ENCODE results near the gene DOCK1.

DOCK1 gene

GRCh38 chr10:127027786-127028185, 122.6 kb downstream of the DOCK1 start:
- H3K4me3 ChIP-seq, result no peak overlapping the region
- no peaks in the 10 kb centered on the region for H3K36me3 ChIP-seq
- no peaks in the 10 kb centered on the region for H4K20me1 ChIP-seq
- no peaks in the 10 kb centered on the region for H3K9me3 ChIP-seq
- no peak overlapping the region for H3K27ac ChIP-seq
- H3K4me1 ChIP-seq, result no peaks in the 10 kb centered on the region
- H3K4me2 ChIP-seq, result no peak overlapping the region
- H3K9ac ChIP-seq, result no peak overlapping the region
- no peaks in the 10 kb centered on the region for H3K27me3 ChIP-seq
- no peak for TF ChIP-seq Cebpa-rat (IDR thresholded peaks at IDR 0.05)

DNA sequence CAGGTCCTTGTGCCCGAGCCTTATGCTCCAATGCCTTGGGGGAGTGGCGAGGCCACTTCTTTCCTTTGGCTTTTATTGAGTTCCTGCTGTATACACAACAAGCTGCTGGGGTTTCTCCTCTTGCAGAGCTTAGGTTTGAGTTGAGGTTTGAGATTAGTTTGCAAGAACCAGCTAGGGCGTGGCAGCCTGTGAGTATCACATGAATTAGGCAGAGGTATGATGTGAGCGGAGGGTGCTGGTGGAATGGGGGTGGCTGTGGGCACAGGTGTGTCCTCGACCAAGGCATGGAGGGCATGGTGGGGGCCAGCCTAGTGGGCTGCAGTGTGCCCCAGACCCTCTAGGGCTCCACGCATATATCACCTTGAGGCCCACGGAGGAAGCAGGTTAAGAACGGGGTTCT, 123.3 kb downstream of the DOCK1 start:
- H3K9ac ChIP-seq, result no peak overlapping the region
- no peak overlapping the region for H3K4me3 ChIP-seq
- no peak overlapping the region for H3K4me2 ChIP-seq
- H3K27ac ChIP-seq, result no peak overlapping the region
- no peaks in the 10 kb centered on the region for H3K4me1 ChIP-seq
- no peaks in the 10 kb centered on the region for H3K27me3 ChIP-seq
- H3K36me3 ChIP-seq, result no peaks in the 10 kb centered on the region
- H4K20me1 ChIP-seq, result no peaks in the 10 kb centered on the region
- TF ChIP-seq Cebpa-rat (IDR thresholded peaks at IDR 0.05), result no peak
- no peaks in the 10 kb centered on the region for H3K9me3 ChIP-seq

DNA sequence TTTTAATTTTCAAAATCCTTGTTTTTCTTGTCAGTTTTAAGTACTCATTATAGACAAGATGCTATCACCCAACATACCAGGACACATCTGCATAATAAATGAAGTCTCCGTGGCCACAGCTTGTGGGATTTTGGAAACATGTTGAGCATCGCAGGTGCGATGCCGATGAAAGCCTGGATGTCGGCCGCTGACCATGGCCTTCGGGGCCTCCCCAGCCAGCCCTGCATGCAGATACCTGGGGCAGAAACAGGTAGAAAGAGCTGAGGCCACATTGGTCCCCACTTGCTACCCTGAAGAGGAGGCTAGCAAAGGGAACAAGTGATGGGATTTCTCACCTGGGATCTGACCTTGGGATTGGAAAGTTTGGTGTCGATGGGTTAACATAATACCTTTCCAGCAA, 123.8 kb downstream of the DOCK1 start:
- no peaks in the 10 kb centered on the region for H3K36me3 ChIP-seq

DNA sequence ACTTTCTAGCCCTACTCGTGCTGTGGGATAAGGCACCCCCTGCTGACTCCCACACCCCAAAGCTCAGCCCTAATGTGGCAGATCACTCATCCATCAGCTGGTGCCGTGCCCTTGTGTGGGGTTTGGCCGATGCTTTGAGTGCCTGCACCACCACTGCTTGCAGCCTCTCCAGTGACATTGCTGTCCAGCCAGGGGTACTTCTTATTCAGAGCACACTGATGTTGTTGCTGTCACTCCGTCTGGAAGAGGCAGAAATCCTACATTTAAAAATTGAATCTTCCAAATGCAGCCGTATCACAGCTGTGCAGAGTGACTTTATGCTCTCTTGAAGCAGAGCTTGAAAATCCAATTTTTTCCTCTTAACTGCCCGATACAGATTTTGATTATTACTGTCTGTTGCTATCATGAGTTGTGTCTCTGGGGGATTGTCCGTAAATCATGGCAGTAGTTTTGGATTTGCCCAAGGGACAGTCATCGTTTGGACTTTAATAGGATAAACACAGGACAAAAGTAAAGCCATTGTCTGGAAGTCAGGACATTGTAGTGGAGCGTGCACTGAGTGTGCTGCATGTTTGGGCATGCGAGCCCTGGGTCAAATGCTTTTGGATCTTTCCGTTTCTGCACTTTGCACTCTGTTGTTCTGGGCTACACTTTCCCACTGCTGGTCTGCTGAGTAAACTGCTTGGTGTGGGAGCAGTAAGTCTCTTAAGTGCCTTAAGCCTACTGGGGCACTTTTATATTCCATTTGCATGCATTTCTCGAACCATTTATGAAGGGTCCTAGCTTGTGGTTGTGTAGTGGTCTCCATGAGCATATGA, 128.2 kb downstream of the DOCK1 start:
- Histone ChIP-seq H3K4me2 (no peak overlapping the region), H3K9ac (no peak overlapping the region), H3K36me3 (no peaks in the 10 kb centered on the region), H3K27me3 (no peaks in the 10 kb centered on the region; the same call in 1 of the 2 replicates), H3K27ac (no peak overlapping the region), H3K9me3 (no peaks in the 10 kb centered on the region), H3K4me3 (no peak overlapping the region), H3K4me1 (no peaks in the 10 kb centered on the region), H4K20me1 (no peaks in the 10 kb centered on the region)
- TF ChIP-seq Cebpa-rat (IDR thresholded peaks at IDR 0.05), result no peak

More for the DNA sequence above, 123.8 kb downstream of the DOCK1 start:
- H3K4me2 ChIP-seq, result no peak overlapping the region
- no peak overlapping the region for H3K27ac ChIP-seq
- no peaks in the 10 kb centered on the region for H4K20me1 ChIP-seq
- H3K4me3 ChIP-seq, result no peak overlapping the region
- H3K27me3 ChIP-seq, result no peaks in the 10 kb centered on the region
- TF ChIP-seq Cebpa-rat (IDR thresholded peaks at IDR 0.05), result no peak
- H3K4me1 ChIP-seq, result no peaks in the 10 kb centered on the region
- no peak overlapping the region for H3K9ac ChIP-seq
- H3K9me3 ChIP-seq, result no peaks in the 10 kb centered on the region

DNA sequence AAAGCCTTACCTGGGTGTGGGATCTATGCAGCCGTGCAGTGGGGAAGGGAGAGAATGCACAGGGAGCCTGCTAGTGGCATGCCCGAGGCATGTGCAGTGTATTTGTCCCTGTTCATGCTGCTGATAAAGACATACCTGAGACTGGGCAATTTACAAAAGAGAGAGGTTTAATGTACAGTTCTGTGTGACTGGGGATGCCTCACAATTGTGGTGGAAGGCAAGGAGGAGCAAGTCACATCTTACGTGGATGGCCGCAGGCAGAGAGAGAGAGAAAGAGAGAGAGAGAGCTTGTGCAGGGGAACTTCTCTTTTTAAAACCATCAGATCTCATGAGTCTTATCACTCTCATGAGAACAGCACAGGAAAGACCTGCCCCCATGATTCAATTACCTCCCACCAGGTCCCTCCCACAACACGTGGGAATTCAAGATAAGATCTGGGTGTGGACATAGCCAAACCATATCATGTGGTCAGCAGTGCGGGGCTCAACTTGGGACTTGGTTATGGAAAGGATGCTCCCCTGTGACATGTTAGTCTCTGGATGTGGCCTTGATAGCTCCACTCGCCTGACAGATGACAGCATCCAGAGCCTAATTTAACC, 128.9 kb downstream of the DOCK1 start:
- Histone ChIP-seq H4K20me1 (no peaks in the 10 kb centered on the region), H3K27ac (no peak overlapping the region), H3K36me3 (no peaks in the 10 kb centered on the region), H3K4me1 (no peaks in the 10 kb centered on the region), H3K4me2 (no peak overlapping the region), H3K27me3 (no peaks in the 10 kb centered on the region; the same call in 1 of the 2 replicates), H3K4me3 (no peak overlapping the region), H3K9ac (no peak overlapping the region), H3K9me3 (no peaks in the 10 kb centered on the region)
- TF ChIP-seq Cebpa-rat (IDR thresholded peaks at IDR 0.05), result no peak

DNA sequence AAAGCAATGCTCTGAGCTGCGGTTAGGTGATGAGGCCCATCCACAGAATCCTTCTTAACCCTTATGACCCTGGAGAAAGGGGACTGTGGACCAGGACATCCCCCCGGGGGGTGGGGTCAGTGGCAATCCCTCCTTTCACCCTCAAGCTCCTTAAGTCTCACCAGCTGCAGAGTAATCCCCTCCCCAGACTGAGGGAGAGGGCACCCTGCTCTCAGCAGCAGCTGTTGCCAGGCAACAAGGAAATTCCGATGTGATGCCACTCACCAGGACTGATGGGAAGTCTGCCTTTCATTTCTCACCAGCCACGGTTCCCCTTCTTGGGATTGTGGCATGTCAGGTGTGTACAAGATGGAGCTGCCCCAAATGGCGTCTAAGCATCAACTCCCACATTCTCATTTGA, 129.6 kb downstream of the DOCK1 start:
- Histone ChIP-seq H3K4me3 (no peak overlapping the region), H3K27ac (no peak overlapping the region), H3K9me3 (no peaks in the 10 kb centered on the region), H3K4me1 (no peaks in the 10 kb centered on the region), H3K4me2 (no peak overlapping the region), H3K36me3 (no peaks in the 10 kb centered on the region), H3K9ac (no peak overlapping the region), H4K20me1 (no peaks in the 10 kb centered on the region), H3K27me3 (no peaks in the 10 kb centered on the region; the same call in 1 of the 2 replicates)
- no peak for TF ChIP-seq Cebpa-rat (IDR thresholded peaks at IDR 0.05)

DNA sequence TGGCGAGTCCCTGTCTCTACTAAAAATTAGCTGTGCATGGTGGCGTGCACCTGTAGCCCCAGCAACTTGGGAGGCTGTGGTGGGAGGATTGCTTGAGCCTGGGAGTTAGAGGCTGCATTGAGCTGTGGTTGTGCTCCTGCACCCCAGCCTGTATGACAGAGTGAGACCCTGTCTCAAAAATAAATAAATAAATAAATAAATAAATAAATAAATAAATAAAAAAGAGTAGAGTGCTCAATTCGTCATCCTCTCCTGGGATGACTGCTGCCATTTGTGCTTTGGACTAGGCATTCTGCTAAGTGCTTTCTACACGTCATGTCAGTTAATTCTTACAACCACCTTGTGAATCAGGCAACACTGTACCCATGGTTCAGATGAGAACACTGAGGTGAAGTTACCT, 130.6 kb downstream of the DOCK1 start:
- Histone ChIP-seq H3K4me1 (no peaks in the 10 kb centered on the region), H3K36me3 (no peaks in the 10 kb centered on the region), H3K9ac (no peak overlapping the region), H3K27ac (no peak overlapping the region), H3K4me3 (no peak overlapping the region), H3K4me2 (no peak overlapping the region), H3K27me3 (no peaks in the 10 kb centered on the region; the same call in 1 of the 2 replicates), H4K20me1 (no peaks in the 10 kb centered on the region), H3K9me3 (no peaks in the 10 kb centered on the region)
- no peak for TF ChIP-seq Cebpa-rat (IDR thresholded peaks at IDR 0.05)

DNA sequence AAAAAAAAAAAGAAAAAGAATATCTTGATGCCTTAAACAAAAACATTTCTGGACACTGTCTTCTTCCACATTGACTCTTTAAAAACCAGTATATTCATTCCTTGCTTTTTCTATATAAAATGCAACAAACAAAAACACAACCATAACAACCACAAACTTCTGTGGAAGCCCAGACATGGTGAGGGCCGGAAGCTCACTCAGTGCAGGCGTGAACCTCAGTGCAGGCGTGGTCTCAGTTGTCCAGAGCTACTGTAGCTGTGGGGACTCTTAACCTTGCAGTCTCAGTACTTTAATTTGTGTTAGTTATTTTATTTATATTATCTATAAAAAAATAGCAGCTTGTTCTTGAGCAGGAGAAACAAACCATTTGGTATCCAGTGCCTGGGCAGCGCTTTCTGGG, 131.8 kb downstream of the DOCK1 start:
- no peaks in the 10 kb centered on the region for H4K20me1 ChIP-seq
- no peak for TF ChIP-seq Cebpa-rat (IDR thresholded peaks at IDR 0.05)
- H3K4me1 ChIP-seq, result no peaks in the 10 kb centered on the region
- H3K4me2 ChIP-seq, result no peak overlapping the region
- H3K9ac ChIP-seq, result no peak overlapping the region
- H3K27me3 ChIP-seq, result no peaks in the 10 kb centered on the region; the same call in 1 of the 2 replicates
- no peaks in the 10 kb centered on the region for H3K36me3 ChIP-seq
- H3K27ac ChIP-seq, result no peak overlapping the region
- H3K9me3 ChIP-seq, result no peaks in the 10 kb centered on the region
- H3K4me3 ChIP-seq, result no peak overlapping the region

- H3K9ac ChIP-seq, result no peak overlapping the region
- no peak for TF ChIP-seq Cebpa-rat (IDR thresholded peaks at IDR 0.05)
- no peaks in the 10 kb centered on the region for H3K9me3 ChIP-seq
- H3K27ac ChIP-seq, result no peak overlapping the region
- no peaks in the 10 kb centered on the region for H3K36me3 ChIP-seq
- no peak overlapping the region for H3K4me3 ChIP-seq
- no peaks in the 10 kb centered on the region for H3K4me1 ChIP-seq
- no peak overlapping the region for H3K4me2 ChIP-seq
- no peaks in the 10 kb centered on the region for H4K20me1 ChIP-seq
- no peaks in the 10 kb centered on the region; the same call in 1 of the 2 replicates for H3K27me3 ChIP-seq
Observed at GRCh38 chr10:127039435-127039834, 134.2 kb downstream of the DOCK1 start.

DNA sequence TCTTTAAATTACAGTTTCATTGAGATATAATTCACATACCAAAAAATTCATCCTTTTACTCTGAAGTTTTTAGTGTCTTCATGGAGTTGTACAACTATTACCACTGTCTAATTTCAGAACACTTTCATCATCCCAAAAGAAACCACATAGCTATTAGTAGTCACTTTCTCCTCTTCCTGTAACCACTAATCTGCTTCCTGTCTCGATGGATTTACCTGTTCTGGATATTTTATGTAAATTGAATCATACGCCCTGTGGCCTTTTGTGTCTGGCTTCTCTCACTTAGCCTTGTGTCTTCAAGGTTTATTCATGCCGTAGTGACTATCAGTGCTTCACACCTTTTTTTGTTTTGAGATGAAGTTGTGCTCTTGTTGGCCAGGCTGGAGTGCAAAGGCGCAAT, 135.5 kb downstream of the DOCK1 start:
- Histone ChIP-seq H4K20me1 (no peaks in the 10 kb centered on the region), H3K9ac (no peak overlapping the region), H3K27ac (no peak overlapping the region), H3K36me3 (no peaks in the 10 kb centered on the region), H3K9me3 (no peaks in the 10 kb centered on the region), H3K4me1 (no peaks in the 10 kb centered on the region), H3K27me3 (no peaks in the 10 kb centered on the region), H3K4me3 (no peak overlapping the region), H3K4me2 (no peak overlapping the region)
- no peak for TF ChIP-seq Cebpa-rat (IDR thresholded peaks at IDR 0.05)
